GM12878 (cell line): ENCODE data around the gene KRTAP19-4. TPM values are rescaled to one million over a fixed set of nuclear protein-coding genes. Genes with fewer than 3 reads are reported as not detected.

Source experiments
- ATAC-seq: fragments of 200-7000 bp; cut with Tn5 transposase; 3 replicates; pipeline ENCODE4 v1.9.1; 2020; ENCODE audit warnings: mild to moderate bottlenecking, moderate library complexity
- Bru-seq: library from RNA; stranded (reverse); fragments of 400-500 nt; gene quantifications from one replicate; lab custom pipeline; 2021; lab: Mats Ljungman, UMichigan
- BruChase-seq, 2 experiments: library from RNA; stranded (reverse); fragments of 400-500 nt; gene quantifications; one replicate each; lab custom pipeline; 2021; lab: Mats Ljungman, UMichigan
- BruUV-seq: library from RNA; stranded (reverse); fragments of 400-500 nt; replicated peaks from 2 replicates; lab custom pipeline; 2021; lab: Mats Ljungman, UMichigan
- CTCF ChIA-PET: fragments of 300-600 bp; sonication (Branson Sonifier 250); formaldehyde crosslinking; extraction: SDS; loops from one replicate; lab custom pipeline; 2021; ENCODE audit warnings: inconsistent platforms; lab: Yijun Ruan, JAX
- POLR2A ChIA-PET: fragments of 350-600 bp; formaldehyde crosslinking; extraction: SDS; loops from one replicate; lab custom pipeline; 2021; ENCODE audit warnings: inconsistent platforms; lab: Charles Lee
- RAD21 ChIA-PET: fragments of 300-600 bp; sonication (Branson Sonifier 250); formaldehyde crosslinking; loops from one replicate; lab custom pipeline; 2023; ENCODE audit warnings: antibody characterized with exemption; ENCODE audit not compliant: unreplicated experiment; lab: Charles Lee
- SMC1A ChIA-PET: fragments of 300-600 bp; sonication (Branson Sonifier 250); formaldehyde crosslinking; loops from one replicate; lab custom pipeline; 2023; ENCODE audit not compliant: unreplicated experiment, uncharacterized antibody; lab: Charles Lee
- DNase-seq: peaks from one replicate; pipeline ENCODE4 v3.0.0-alpha.2; 2011; ENCODE audit warnings: low read depth, low spot score
- FAIRE-seq: peaks from 3 replicates; lab custom pipeline; 2011; peaks lifted over from hg19 to GRCh38; lab: Jason Lieb, UNC
- H2AFZ ChIP-seq: 2 replicates; pipeline ENCODE4 v1.6.0; 2011; ENCODE audit warnings: low read depth, low read length, control low read depth; ENCODE audit not compliant: control insufficient read depth
- H3K27ac ChIP-seq: 2 replicates; pipeline ENCODE4 v1.5.1; 2011; ENCODE audit warnings: control low read depth; ENCODE audit not compliant: control insufficient read depth, insufficient read depth
- H3K27me3 ChIP-seq, 2 experiments: replicated peaks in 1 of 2; 2 replicates each; pipeline versions ENCODE4 v1.6.0 to v1.6.1; 2011; ENCODE audit warnings: low read length in 1 of 2; ENCODE audit not compliant: control insufficient read depth in 2 of 2, insufficient read depth in 2 of 2
- H3K36me3 ChIP-seq, 2 experiments: 2 replicates each; pipeline ENCODE4 v1.5.1; 2011; ENCODE audit warnings: low read length in 1 of 2; ENCODE audit not compliant: control insufficient read depth in 2 of 2, insufficient read depth in 2 of 2
- H3K4me1 ChIP-seq: 2 replicates; pipeline ENCODE4 v1.6.1; 2011; ENCODE audit warnings: mild to moderate bottlenecking, low read length, moderate library complexity, mixed read lengths; ENCODE audit not compliant: control insufficient read depth, insufficient read depth
- H3K4me2 ChIP-seq: 2 replicates; pipeline ENCODE4 v1.6.0; 2011; ENCODE audit warnings: control low read depth; ENCODE audit not compliant: control insufficient read depth, insufficient read depth
- H3K4me3 ChIP-seq: fragments of 200-600 bp; sonication (generic); 2 replicates; pipeline ENCODE4 v1.5.1; 2016
- H3K79me2 ChIP-seq: 2 replicates; pipeline ENCODE4 v1.6.0; 2011; ENCODE audit warnings: low read length; ENCODE audit not compliant: control insufficient read depth, insufficient read depth
- H3K9ac ChIP-seq: 2 replicates; pipeline ENCODE4 v1.8.0; 2011; ENCODE audit warnings: low read length, control low read depth, mixed read lengths; ENCODE audit not compliant: control insufficient read depth, insufficient read depth
- H3K9me3 ChIP-seq: replicated peaks from 3 replicates; pipeline ENCODE4 v1.5.1; 2011; ENCODE audit warnings: mild to moderate bottlenecking, low read length; ENCODE audit not compliant: control insufficient read depth, insufficient read depth
- H4K20me1 ChIP-seq: 2 replicates; pipeline ENCODE4 v1.6.0; 2011; ENCODE audit not compliant: control insufficient read depth, insufficient read depth
- CHD1 ChIP-seq: IDR thresholded peaks from 2 replicates; pipeline ENCODE4 v1.6.1; 2012; ENCODE audit warnings: low read depth, low read length, improper control_type of control experiment
- KLF5 ChIP-seq: fragments of 450-650 bp; IDR thresholded peaks from 2 replicates; pipeline ENCODE4 v1.6.1; 2014; ENCODE audit warnings: mild to moderate bottlenecking; ENCODE audit not compliant: partially characterized antibody
- TARDBP ChIP-seq: IDR thresholded peaks from 2 replicates; pipeline ENCODE4 v1.6.1; 2016; ENCODE audit warnings: borderline replicate concordance
- WGBS: methylation state at CpG from one replicate; pipeline ENCODE4 v1.1.6; 2016; ENCODE audit warnings: low lambda C conversion rate; ENCODE audit not compliant: insufficient replicate concordance, insufficient coverage; ENCODE audit errors: missing lambda C conversion rate; 5-methylcytosine and 5-hydroxymethylcytosine counted together
- in situ Hi-C: fragments of 300-500 bp; cut with MboI; formaldehyde crosslinking; loops from 9 replicates; pipeline ENCODE4 v1.14.3; 2018; ENCODE audit warnings: mixed read lengths
- intact Hi-C: fragments of 100-400 bp; cut with micrococcal nuclease; formaldehyde crosslinking; loops from one replicate; pipeline ENCODE4 v1.14.2; 2022; ENCODE audit not compliant: unreplicated experiment
- long read RNA-seq, 2 experiments: library from polyadenylated mRNA; unstranded; transcript quantifications; one replicate each; pipeline ENCODE4 v2.0.0, GENCODE V29; 2019 to 2020
- polyA minus RNA-seq, 3 experiments: library from RNA; depleted of rRNA, polyadenylated mRNA; stranded (reverse); fragments of >200 nt; gene quantifications; 2 replicates each; pipeline ENCODE4 v1.2.3, GENCODE V29; 2011
- polyA plus RNA-seq, 11 experiments: library from polyadenylated mRNA; depleted of rRNA in 4 of 11; unstranded in 6 of 11; stranded (reverse) in 5 of 11; fragments of >200 nt; fragmentation: Nextera tagmentation in 4 of 11; fragmentation: Illumina TruSeq in 1 of 11; extraction: Ambion mirVana in 4 of 11; extraction: Trizol in 1 of 11; gene quantifications; 1 replicate in 1 of 11; 2 replicates in 10 of 11; pipeline versions ENCODE4 v1.2.1 to v1.2.3, GENCODE V29; 2011 to 2016; ENCODE audit warnings: inconsistent platforms in 2 of 11, missing spikeins in 2 of 11, low read depth in 1 of 11
- total RNA-seq, 4 experiments: library from RNA; depleted of rRNA in 3 of 4; stranded (reverse); fragments of >200 nt in 3 of 4; fragmentation: Illumina TruSeq in 1 of 4; extraction: Trizol in 1 of 4; gene quantifications; 2 replicates each; pipeline versions ENCODE4 v1.2.1 to v1.2.3, GENCODE V29; 2013 to 2021
- TF ChIP-seq, protein P1 (sequence below): fragments of 450-650 bp; IDR thresholded peaks from 2 replicates; pipeline ENCODE4 v1.6.1; 2017; ENCODE audit warnings: low read depth, mild to moderate bottlenecking, moderate library complexity

The KRTAP19-4 gene
- total RNA-seq (2013; cell fraction: nucleolus; rRNA removed) = not detected in 2 replicates
- total RNA-seq (2014; rRNA removed) (not detected in 2 replicates), total RNA-seq (2014; rRNA removed; fragmentation: Illumina TruSeq; extraction: Trizol) (not detected in 2 replicates), total RNA-seq (2021) (not detected in 2 replicates), polyA plus RNA-seq (2011; rRNA removed) (not detected in 2 replicates), polyA plus RNA-seq (2014; fragmentation: Illumina TruSeq; extraction: Trizol) (not detected in 2 replicates), polyA plus RNA-seq (2014; fragmentation: Nextera tagmentation; extraction: Ambion mirVana) (not detected), polyA plus RNA-seq (2014; rRNA removed) (not detected in 2 replicates), polyA plus RNA-seq (2016; fragmentation: Nextera tagmentation; extraction: Ambion mirVana) (not detected), polyA minus RNA-seq (2011; rRNA and poly(A)+ RNA removed) (not detected in 2 replicates), Bru-seq, nascent RNA (not detected), BruChase-seq, experiment 1, labeled RNA remaining after a 6-hour chase (not detected), BruChase-seq, experiment 2, labeled RNA remaining after a 2-hour chase (not detected)
- polyA plus RNA-seq (2011; ENCODE audit: low read depth) = not detected
- not detected in 2 replicates for polyA plus RNA-seq (2011; cell fraction: cytosol; rRNA removed)
- polyA plus RNA-seq (2011; cell fraction: nucleus; rRNA removed) = not detected in 2 replicates
- not detected in 2 replicates for polyA plus RNA-seq (2012)
- polyA minus RNA-seq (2011; cell fraction: cytosol; rRNA and poly(A)+ RNA removed) = not detected in 2 replicates
- not detected in 2 replicates for polyA minus RNA-seq (2011; cell fraction: nucleus; rRNA and poly(A)+ RNA removed)
- long read RNA-seq, experiment 1 = 0 reads
- long read RNA-seq, experiment 2 = 0 reads

DNA sequence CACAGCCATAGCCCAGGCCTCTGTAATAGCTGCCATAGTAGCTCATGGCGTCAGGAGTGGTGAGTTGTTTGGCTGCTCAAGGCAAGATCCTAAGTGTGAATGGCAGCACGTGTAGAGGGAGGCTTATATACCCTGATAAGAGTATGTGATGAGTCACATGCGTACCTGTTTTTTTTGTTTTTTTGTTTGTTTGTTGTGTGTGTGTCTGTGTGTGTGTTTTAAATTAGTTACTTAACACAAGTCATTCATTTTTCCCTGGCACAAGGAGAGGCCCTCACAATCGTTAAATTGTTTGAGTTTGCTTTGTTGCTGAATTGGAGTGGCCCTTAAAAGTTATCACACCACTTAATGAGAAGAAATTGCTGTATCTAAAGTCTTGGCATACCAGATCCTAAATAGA, at the start of gene KRTAP19-4:
Gene KRTAP19-4, minus strand, starts transcription at position 101 of the 400 bp plus-strand sequence. Its CDS starts 55 bp downstream, at position 46.
- Histone ChIP-seq H3K4me2 (no peak within 1 kb of the TSS), H3K4me3 (no peak within 1 kb of the TSS), H3K9ac (no peak within 1 kb of the TSS), H2AFZ (no peak within 1 kb of the TSS), H3K27ac (no peak within 1 kb of the TSS), H4K20me1 (no peaks in the 10 kb centered on the region), H3K27me3 (no peaks in the 10 kb centered on the region), H3K79me2 (no peaks in the 10 kb centered on the region), H3K4me1 (no peaks in the 10 kb centered on the region), H3K36me3 (no peaks in the 10 kb centered on the region), H3K9me3 (no peaks in the 10 kb centered on the region)
- ATAC-seq (no peak), FAIRE-seq (no peak), DNase-seq (no peak)
- CTCF ChIA-PET = interaction anchor here (0.5 to 1.7 kb wide), 2 partner anchors 9 to 925 kb away, joined by 3 read pairs; no protein-coding TSS in a partner anchor
- RAD21 ChIA-PET = no interaction called here
- POLR2A ChIA-PET = no interaction called here
- intact Hi-C loops (no loop called here), in situ Hi-C loops (no loop called here)
- no TSS peak for BruUV-seq
- 12% methylated on average over 4 of the region's 4 CpGs for WGBS
- SMC1A ChIA-PET = interaction anchor here (1.1 kb wide), 1 partner anchor 25 kb away, joined by 4 read pairs; no protein-coding TSS in a partner anchor
- no peak for TF ChIP-seq TARDBP
- TF ChIP-seq KLF5 = no peak
- TF ChIP-seq, protein P1, sequence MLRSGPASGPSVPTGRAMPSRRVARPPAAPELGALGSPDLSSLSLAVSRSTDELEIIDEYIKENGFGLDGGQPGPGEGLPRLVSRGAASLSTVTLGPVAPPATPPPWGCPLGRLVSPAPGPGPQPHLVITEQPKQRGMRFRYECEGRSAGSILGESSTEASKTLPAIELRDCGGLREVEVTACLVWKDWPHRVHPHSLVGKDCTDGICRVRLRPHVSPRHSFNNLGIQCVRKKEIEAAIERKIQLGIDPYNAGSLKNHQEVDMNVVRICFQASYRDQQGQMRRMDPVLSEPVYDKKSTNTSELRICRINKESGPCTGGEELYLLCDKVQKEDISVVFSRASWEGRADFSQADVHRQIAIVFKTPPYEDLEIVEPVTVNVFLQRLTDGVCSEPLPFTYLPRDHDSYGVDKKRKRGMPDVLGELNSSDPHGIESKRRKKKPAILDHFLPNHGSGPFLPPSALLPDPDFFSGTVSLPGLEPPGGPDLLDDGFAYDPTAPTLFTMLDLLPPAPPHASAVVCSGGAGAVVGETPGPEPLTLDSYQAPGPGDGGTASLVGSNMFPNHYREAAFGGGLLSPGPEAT = no peak
- TF ChIP-seq CHD1 = no peak
